LNCAP (cell line): ENCODE results near the gene CABP1.

Experiments
- CTCF ChIP-seq: fragments of 450-650 bp; IDR thresholded peaks from 2 replicates; pipeline ENCODE4 v1.5.1; 2017; ENCODE audit warnings: mild to moderate bottlenecking

CABP1 gene

GRCh38 chr12:120630104-120630892, 10.1 kb upstream of the CABP1 start:
- no peak for TF ChIP-seq CTCF

GRCh38 chr12:120631097-120631496, 9.3 kb upstream of the CABP1 start:
- no peak for TF ChIP-seq CTCF

DNA sequence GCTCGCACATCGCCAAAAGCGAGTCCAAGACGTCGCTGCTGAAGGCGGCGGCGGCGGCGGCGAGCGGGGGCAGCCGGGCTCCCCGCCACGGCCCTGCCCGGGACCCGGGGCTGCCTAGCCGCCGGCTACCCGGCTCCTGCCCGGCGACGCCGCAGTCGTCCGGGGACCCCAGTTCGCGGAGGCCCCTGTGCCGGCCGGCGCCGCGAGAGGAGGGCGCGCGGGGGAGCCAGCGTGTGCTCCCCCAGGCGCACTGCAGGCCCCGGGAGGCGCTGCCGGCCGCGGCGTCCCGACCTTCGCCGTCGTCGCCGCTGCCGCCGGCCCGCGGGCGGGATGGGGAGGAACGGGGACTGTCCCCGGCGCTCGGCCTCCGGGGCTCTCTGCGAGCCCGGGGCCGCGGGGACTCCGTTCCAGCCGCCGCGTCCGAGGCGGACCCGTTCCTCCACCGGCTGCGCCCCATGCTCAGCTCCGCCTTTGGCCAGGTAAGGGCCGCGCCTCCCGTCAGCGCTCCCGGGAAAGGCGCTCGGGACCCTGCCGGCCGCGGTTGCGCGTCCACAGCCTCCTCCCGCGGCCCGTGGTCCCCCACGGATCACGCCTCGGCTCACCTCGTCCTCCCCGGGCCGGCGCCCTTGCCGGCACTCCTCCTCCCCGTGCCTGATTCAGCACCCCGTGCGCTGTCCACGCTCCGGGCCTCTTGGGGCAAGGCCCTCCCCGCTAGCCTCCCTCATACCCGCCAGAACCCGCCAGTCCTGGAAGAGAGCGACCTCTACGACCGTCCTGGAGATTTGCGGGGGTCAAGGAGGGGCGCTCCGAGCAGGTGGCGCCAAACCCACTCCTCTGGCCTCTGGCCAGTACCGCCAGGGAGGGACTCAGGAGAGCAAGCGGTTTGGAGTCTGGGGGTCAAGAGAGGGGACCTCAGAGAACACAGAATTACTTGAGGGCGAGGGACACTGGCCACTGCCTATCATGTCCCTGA, 721 bp downstream of the CABP1 start:
- no peak for TF ChIP-seq CTCF

GRCh38 chr12:120642121-120642520, 1.7 kb downstream of the CABP1 start:
- TF ChIP-seq CTCF: no peak

GRCh38 chr12:120642826-120643225, 2.4 kb downstream of the CABP1 start:
- TF ChIP-seq CTCF: no peak

GRCh38 chr12:120643574-120643973, 3.1 kb downstream of the CABP1 start:
- TF ChIP-seq CTCF: no peak

GRCh38 chr12:120646044-120646443, 5.6 kb downstream of the CABP1 start:
- no peak for TF ChIP-seq CTCF
